Sigmoid colon (tissue), 7 donors: Measurements from ENCODE around the gene SMYD2. TPM values are rescaled to one million over a fixed set of nuclear protein-coding genes. Genes with fewer than 3 reads are reported as not detected.

Source experiments
- DNase-seq: peaks from one replicate; pipeline ENCODE4 v3.0.0-alpha.2; 2019
- H3K27ac ChIP-seq, 4 donors: fragments of 200-600 bp; sonication (generic); one replicate each; pipeline ENCODE4 v1.5.1; 2016 to 2019; ENCODE audit warnings: mild to moderate bottlenecking in 1 of 4
- H3K27me3 ChIP-seq, 3 donors: fragments of 200-600 bp; sonication (generic); one replicate each; pipeline ENCODE4 v1.5.1; 2019; ENCODE audit warnings: mild to moderate bottlenecking in 1 of 3
- H3K36me3 ChIP-seq, 4 donors: fragments of 200-600 bp; sonication (generic); one replicate each; pipeline ENCODE4 v1.5.1; 2016 to 2019
- H3K4me1 ChIP-seq, 4 donors: fragments of 200-600 bp; sonication (generic); one replicate each; pipeline ENCODE4 v1.5.1; 2017 to 2019
- H3K4me3 ChIP-seq, 4 donors: fragments of 200-600 bp; sonication (generic); one replicate each; pipeline ENCODE4 v1.5.1; 2017 to 2019; ENCODE audit warnings: mild to moderate bottlenecking in 2 of 4, moderate library complexity in 1 of 4
- H3K9me3 ChIP-seq, 4 donors: fragments of 200-600 bp in 3 of 4; sonication (generic) in 3 of 4; one replicate each; pipeline versions ENCODE4 v1.5.1 to v1.6.1; 2013 to 2019
- CTCF ChIP-seq, 4 experiments: fragments of 450-650 bp in 3 of 4; fragments of 200-600 bp in 1 of 4; IDR thresholded peaks; one replicate each; pipeline ENCODE4 v1.5.1; 2016 to 2019; ENCODE audit warnings: antibody characterized with exemption in 4 of 4, mild to moderate bottlenecking in 3 of 4, moderate library complexity in 2 of 4
- EP300 ChIP-seq, 4 donors: sonication (generic); formaldehyde crosslinking; IDR thresholded peaks; one replicate each; pipeline ENCODE4 v1.6.1; 2017; ENCODE audit warnings: antibody characterized with exemption in 4 of 4
- POLR2A ChIP-seq, 2 donors: fragments of 450-650 bp; IDR thresholded peaks; one replicate each; pipeline ENCODE4 v1.6.1; 2016; ENCODE audit warnings: antibody characterized with exemption in 2 of 2, mild to moderate bottlenecking in 2 of 2, moderate library complexity in 2 of 2
- POLR2AphosphoS5 ChIP-seq, 4 donors: sonication (generic); formaldehyde crosslinking; IDR thresholded peaks; one replicate each; pipeline ENCODE4 v1.6.1; 2017; ENCODE audit warnings: antibody characterized with exemption in 4 of 4
- whole genome bisulfite sequencing, 2 donors: extraction: QIAGEN DNeasy Blood & Tissue Kit; methylation state at CpG; one replicate each; pipeline ENCODE4 v1.1.7; 2013; 5-methylcytosine and 5-hydroxymethylcytosine counted together
- intact Hi-C: fragments of 100-400 bp; cut with DNase I; formaldehyde crosslinking; loops from one replicate; pipeline ENCODE4 v1.15.1; 2023
- polyA plus RNA-seq, 3 donors: library from polyadenylated mRNA; stranded (reverse); fragments of 200-250 nt; gene quantifications; one replicate each; pipeline ENCODE4 v1.2.3, GENCODE V29; 2013
- total RNA-seq, 4 donors: library from RNA; depleted of rRNA; stranded (reverse); fragments of >200 nt; gene quantifications; one replicate each; pipeline ENCODE4 v1.1.0, GENCODE V29; 2016
- donor health status: healthy with polysubstance abuse.
- donor health status: Bipolar disorder and iron deficiency.
- donor health status: healthy.

Gene SMYD2
- total and polyA plus RNA-seq, 7 donors, result 12.5 to 23.4 (median 16.7) TPM

- 55 to 81% methylated on average over 2 of the region's 2 CpGs for WGBS, 2 donors
- H3K36me3 ChIP-seq, result no peaks in the 10 kb centered on the region
- DNase-seq, result no peak
- no peak for TF ChIP-seq POLR2AphosphoS5 (IDR thresholded peaks at IDR 0.05)
- TF ChIP-seq POLR2A (IDR thresholded peaks at IDR 0.05), result no peak
- no peak for TF ChIP-seq EP300 (IDR thresholded peaks at IDR 0.05)
- no peak for TF ChIP-seq CTCF (IDR thresholded peaks at IDR 0.05)
- H3K27me3 ChIP-seq, result no peaks in the 10 kb centered on the region
- intact Hi-C loops, result loop anchor here (10.0 kb wide), 2 partner anchors 218 to 1188 kb away; partner anchors contain the start of gene PTPN14
- peaks cover 0 to 33% (median 28%) of the 10 kb centered on the region in 4 donors for H3K4me1 ChIP-seq
- H3K27ac ChIP-seq, result peak overlapping the region; percentile 70 to 86 (median 78)
- no peak overlapping the region for H3K4me3 ChIP-seq
- no peaks in the 10 kb centered on the region for H3K9me3 ChIP-seq
Observed at GRCh38 chr1:214337015-214337414, 56.1 kb downstream of the SMYD2 start.

GRCh38 chr1:214337511-214337910 lies 56.6 kb downstream of the SMYD2 start:
- peaks cover 0 to 33% (median 28%) of the 10 kb centered on the region in 4 donors for H3K4me1 ChIP-seq
- no peak for DNase-seq
- no peaks in the 10 kb centered on the region for H3K27me3 ChIP-seq
- H3K4me3 ChIP-seq, result peak overlapping the region in 2 of 4 donors; percentile 1 to 10
- TF ChIP-seq POLR2AphosphoS5 (IDR thresholded peaks at IDR 0.05) (no peak), CTCF (IDR thresholded peaks at IDR 0.05) (no peak), EP300 (IDR thresholded peaks at IDR 0.05) (no peak), POLR2A (IDR thresholded peaks at IDR 0.05) (no peak)
- intact Hi-C loops, result loop anchor here (10.0 kb wide), 2 partner anchors 217 to 1187 kb away; partner anchors contain the start of gene PTPN14
- 45 to 66% methylated on average over 6 of the region's 6 CpGs for WGBS, 2 donors
- no peaks in the 10 kb centered on the region for H3K9me3 ChIP-seq
- H3K27ac ChIP-seq, result peak overlapping the region; percentile 70 to 86 (median 78)
- no peaks in the 10 kb centered on the region for H3K36me3 ChIP-seq

GRCh38 chr1:214338212-214338611 lies 57.3 kb downstream of the SMYD2 start:
- H3K27me3 ChIP-seq, result no peaks in the 10 kb centered on the region
- intact Hi-C loops, result loop anchor here (10.0 kb wide), 2 partner anchors 217 to 1187 kb away; partner anchors contain the start of gene PTPN14
- TF ChIP-seq CTCF (IDR thresholded peaks at IDR 0.05) (no peak), POLR2AphosphoS5 (IDR thresholded peaks at IDR 0.05) (peak in 1 of 4 donors; percentile 10), POLR2A (IDR thresholded peaks at IDR 0.05) (no peak), EP300 (IDR thresholded peaks at IDR 0.05) (no peak)
- H3K9me3 ChIP-seq, result no peaks in the 10 kb centered on the region
- no peak overlapping the region for H3K4me3 ChIP-seq
- H3K36me3 ChIP-seq, result no peaks in the 10 kb centered on the region
- no peak for DNase-seq
- peak overlapping the region; percentile 70 to 86 (median 78) for H3K27ac ChIP-seq
- 75 to 79% methylated on average over 4 of the region's 4 CpGs for whole genome bisulfite sequencing, 2 donors
- H3K4me1 ChIP-seq, result peaks cover 0 to 30% (median 24%) of the 10 kb centered on the region in 4 donors

GRCh38 chr1:214341459-214341858 lies 60.5 kb downstream of the SMYD2 start:
- DNase-seq, result no peak
- H3K9me3 ChIP-seq, result peaks cover 0 to 3% (median 0%) of the 10 kb centered on the region in 4 donors
- no peak overlapping the region for H3K27ac ChIP-seq
- H3K36me3 ChIP-seq, result peaks cover 0 to 10% (median 0%) of the 10 kb centered on the region in 4 donors
- WGBS, 2 donors, result 88 to 92% methylated on average over 3 of the region's 3 CpGs
- TF ChIP-seq EP300 (IDR thresholded peaks at IDR 0.05) (no peak), POLR2A (IDR thresholded peaks at IDR 0.05) (no peak), CTCF (IDR thresholded peaks at IDR 0.05) (no peak)
- H3K4me1 ChIP-seq, result peaks cover 0 to 27% (median 21%) of the 10 kb centered on the region in 4 donors
- H3K4me3 ChIP-seq, result no peak overlapping the region
- H3K27me3 ChIP-seq, result no peaks in the 10 kb centered on the region
- intact Hi-C loops, result loop anchor here (5.0 kb wide), 1 partner anchor 41 kb away; no protein-coding TSS in a partner anchor
